ENCODE data around the gene CERS5.
"Not testable (repeated sequence)": the region's sequence is repeated elsewhere in the genome, so short reads cannot be mapped to it uniquely, and the experiment has no call there.

CERS5 gene

GRCh38 chr12:50101663-50102062, 65.5 kb downstream of the CERS5 start:
- no peak for DNase-seq

- no peak for DNase-seq
Measured at GRCh38 chr12:50100561-50100960, 66.6 kb downstream of the CERS5 start.

- DNase-seq, result no peak
Measured at GRCh38 chr12:50099302-50100008, 67.7 kb downstream of the CERS5 start.

GRCh38 chr12:50097952-50098351, 69.2 kb downstream of the CERS5 start:
- no peak for DNase-seq

- DNase-seq, result no peak
Measured at GRCh38 chr12:50090391-50090790, 76.8 kb downstream of the CERS5 start.

- DNase-seq, result no peak
Measured at GRCh38 chr12:50089730-50090129, 77.4 kb downstream of the CERS5 start.

- peak; percentile 39 for DNase-seq
Measured at GRCh38 chr12:50088577-50089335, 78.4 kb downstream of the CERS5 start.

GRCh38 chr12:50087995-50088394, 79.2 kb downstream of the CERS5 start:
- no peak for DNase-seq

- DNase-seq, result no peak
Measured at GRCh38 chr12:50087151-50087550, 80.0 kb downstream of the CERS5 start.

GRCh38 chr12:50086148-50086547, 81.0 kb downstream of the CERS5 start:
- DNase-seq, result peak; percentile 54

GRCh38 chr12:50085615-50086072, 81.5 kb downstream of the CERS5 start:
- no peak for DNase-seq

GRCh38 chr12:50084775-50085614, 82.2 kb downstream of the CERS5 start, which contains the start of gene SMARCD1:
SMARCD1 (plus strand) TSS chr12:50085342; CDS start chr12:50085370, 28 bp downstream.
- DNase-seq, result peak; percentile 90

GRCh38 chr12:50084409-50084774, 82.8 kb downstream of the CERS5 start:
- not testable (repeated sequence) for DNase-seq

GRCh38 chr12:50083301-50083700, 83.9 kb downstream of the CERS5 start:
- DNase-seq, result no peak

GRCh38 chr12:50082644-50083043, 84.5 kb downstream of the CERS5 start:
- DNase-seq, result no peak

- DNase-seq, result no peak
Measured at GRCh38 chr12:50081096-50081808, 85.9 kb downstream of the CERS5 start.

- no peak for DNase-seq
Measured at GRCh38 chr12:50079771-50080170, 87.4 kb downstream of the CERS5 start.

All from NCI-H2107 (cell line).